Right renal cortex interstitium (tissue), 3 donors: ENCODE data around the gene EDNRA. TPM values are rescaled to one million over a fixed set of nuclear protein-coding genes. Genes with fewer than 3 reads are reported as not detected.
A peak's percentile ranks its signal among the peaks of the same experiment; 100 is the strongest.

Experiments
- DNase-seq, 3 donors: peaks; one replicate each; pipeline ENCODE4 v3.0.0-alpha.2; 2013; ENCODE audit warnings: low read depth in 3 of 3, low spot score in 2 of 3
- polyA plus RNA-seq, 3 donors: library from polyadenylated mRNA; unstranded; fragments of 120-200 nt; gene quantifications; one replicate each; pipeline ENCODE4 v1.2.1, GENCODE V29; 2013; ENCODE audit not compliant: insufficient read length in 3 of 3

The EDNRA gene
- polyA plus RNA-seq, 3 donors: 86.5 to 97.8 (median 95.8) TPM

DNA sequence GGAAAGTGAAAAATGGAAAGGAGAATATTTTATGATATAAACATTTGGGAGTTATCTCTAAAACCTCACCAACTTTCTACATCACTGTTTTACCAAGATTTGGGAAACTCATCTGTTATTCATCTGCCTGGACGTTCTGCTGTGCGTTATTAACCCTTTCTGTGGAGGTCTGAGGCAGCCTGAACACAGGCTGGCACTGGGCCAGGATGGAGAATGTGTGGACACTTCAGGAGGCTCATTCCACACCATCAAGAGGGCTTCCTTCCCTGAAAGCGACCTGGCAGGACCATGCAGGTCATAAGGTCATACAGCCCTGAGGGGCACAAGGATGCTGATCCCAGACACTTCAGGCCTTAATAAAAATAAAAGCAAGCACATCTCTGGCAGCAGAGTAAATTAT, 105.1 kb downstream of the EDNRA start:
- no peak for DNase-seq

DNA sequence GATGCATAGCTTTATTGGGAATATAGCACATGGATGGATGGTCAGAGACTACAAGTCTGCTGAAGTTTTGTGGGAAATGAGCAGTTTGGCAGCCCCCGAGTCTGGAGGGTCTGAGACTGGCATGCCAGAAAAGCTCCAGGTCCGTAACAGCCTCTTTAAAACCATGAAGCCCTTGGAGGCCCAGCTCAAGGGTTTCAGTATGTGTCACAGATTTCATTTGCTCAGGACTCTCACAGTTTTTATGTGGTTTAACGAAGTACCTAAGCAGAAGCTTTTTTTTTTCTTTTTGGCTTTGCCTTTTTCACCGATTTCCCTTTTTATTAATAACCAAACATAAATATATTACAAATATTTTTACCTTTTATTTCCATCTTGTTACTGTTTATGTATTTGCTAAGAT, 105.7 kb downstream of the EDNRA start:
- no peak for DNase-seq

DNA sequence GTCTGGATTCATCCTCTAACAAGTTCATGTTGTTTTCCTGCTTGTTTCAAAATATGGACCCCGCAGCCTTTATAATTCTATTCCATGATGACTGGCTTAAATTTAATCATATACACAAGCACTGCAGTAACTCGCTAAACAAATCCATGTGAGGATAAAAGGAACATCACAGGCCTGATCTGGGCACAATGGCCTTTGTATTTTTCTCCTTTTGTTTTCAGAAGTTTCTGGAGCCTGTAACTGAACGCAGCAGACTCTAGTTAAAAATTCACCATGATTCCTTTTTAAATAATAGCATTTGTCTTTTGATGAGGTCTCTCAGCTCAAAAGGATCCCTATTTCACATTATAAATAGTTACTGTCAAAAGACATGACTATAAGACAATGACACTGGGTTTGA, 106.1 kb downstream of the EDNRA start:
- DNase-seq: no peak

- no peak for DNase-seq
These were observed 108.7 kb downstream of the EDNRA start for GRCh38 chr4:147589586-147589985.

- DNase-seq: peak; percentile 62 to 70 (median 65)
These were observed 109.5 kb downstream of the EDNRA start for GRCh38 chr4:147590249-147590920.

DNA sequence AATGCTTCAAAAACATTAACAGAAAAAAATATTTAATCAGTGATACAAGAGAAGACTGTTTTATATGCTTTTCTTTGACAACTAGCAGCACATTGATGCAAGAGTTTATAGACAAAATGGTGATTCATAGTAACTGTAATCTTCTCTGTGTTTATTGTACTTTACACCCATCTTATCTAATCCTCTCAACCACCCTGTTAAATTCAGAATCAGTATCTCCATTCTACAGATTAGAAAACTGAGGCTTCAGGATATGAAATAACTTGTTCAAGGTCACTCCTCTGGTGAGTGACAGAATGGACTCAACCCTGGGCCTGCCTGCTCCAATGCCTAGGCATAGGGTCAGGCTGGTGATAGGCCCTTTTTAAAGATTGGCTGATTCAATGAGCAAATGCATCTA, 110.2 kb downstream of the EDNRA start:
- DNase-seq: no peak

DNA sequence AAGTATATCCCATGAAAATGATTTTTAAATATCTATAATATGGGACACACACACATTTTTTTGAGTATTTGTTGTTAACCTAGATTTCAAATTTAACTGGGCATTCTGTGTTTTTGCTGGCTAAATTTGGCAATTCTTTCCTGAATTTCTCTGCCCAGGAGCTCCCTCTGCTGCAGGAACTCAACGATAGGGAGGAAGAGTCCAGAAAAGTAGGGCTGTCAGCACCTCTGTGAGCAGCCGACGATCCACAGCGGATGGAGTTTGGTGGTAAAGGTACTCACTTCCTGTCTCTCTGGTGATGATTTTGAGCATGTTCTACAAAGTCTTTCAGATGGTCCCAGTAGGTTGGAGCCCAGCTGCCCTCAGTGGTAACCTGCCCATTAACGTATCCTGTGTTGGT, 113.2 kb downstream of the EDNRA start:
- DNase-seq: no peak

Other genes starting within 250 kb of the EDNRA start
- 10 to 100 TPM; 54.1 to 57.1 (median 56.0) TPM for gene TMEM184C, start 136.3 kb downstream of the EDNRA start, polyA plus RNA-seq
- gene PRMT9, start 203.1 kb downstream of the EDNRA start, polyA plus RNA-seq: 10 to 100 TPM; 26.9 to 30.5 (median 27.4) TPM